ENCODE data around the gene FNIP2. TPM values are rescaled to one million over a fixed set of nuclear protein-coding genes. Genes with fewer than 3 reads are reported as not detected.
"Not testable (repeated sequence)": the region's sequence is repeated elsewhere in the genome, so short reads cannot be mapped to it uniquely, and the experiment has no call there.

FNIP2 gene
- total and polyA plus RNA-seq, 7 donors, result 15.6 to 92.1 (median 33.3) TPM

DNA sequence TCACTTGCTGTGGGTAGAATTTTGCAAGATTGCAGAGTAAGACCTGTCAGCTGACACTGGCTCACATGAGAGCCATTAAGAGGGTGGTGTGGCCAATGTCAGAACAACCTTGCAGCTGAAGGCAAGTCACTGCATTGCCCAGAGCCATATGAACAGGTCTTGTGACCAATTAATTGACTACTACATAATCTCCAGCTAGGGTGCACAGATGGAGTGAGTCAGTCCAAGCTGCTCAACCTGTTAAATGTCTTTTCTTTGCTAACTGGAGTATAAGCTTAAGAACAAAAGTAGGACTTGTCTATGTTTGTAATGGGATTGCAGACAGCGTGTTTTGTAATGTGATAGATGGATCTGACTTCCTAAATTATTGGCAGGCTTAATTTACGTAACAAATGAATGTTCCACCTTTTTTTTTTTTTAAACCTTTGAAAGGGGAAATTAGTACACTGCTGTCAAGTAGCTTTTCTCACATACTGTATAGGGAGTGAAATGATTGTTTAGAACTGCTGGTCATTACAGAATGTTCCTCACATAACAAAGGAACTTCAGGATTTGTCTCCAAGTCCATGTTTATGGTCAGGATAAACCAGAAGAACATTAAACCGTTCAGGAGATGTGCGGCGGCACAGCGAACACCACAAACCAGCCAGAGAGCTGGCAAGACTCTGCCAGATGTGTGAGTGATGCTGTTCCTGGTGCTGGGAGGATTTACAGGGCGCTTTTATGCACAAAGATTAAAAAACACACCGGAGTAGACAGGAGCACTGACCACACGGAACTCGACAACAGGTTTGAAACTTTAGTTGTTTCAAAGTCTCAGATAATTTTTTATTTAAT lies 37.0 kb downstream of the FNIP2 start:
- DNase-seq, result no peak
- TF ChIP-seq, protein P1, sequence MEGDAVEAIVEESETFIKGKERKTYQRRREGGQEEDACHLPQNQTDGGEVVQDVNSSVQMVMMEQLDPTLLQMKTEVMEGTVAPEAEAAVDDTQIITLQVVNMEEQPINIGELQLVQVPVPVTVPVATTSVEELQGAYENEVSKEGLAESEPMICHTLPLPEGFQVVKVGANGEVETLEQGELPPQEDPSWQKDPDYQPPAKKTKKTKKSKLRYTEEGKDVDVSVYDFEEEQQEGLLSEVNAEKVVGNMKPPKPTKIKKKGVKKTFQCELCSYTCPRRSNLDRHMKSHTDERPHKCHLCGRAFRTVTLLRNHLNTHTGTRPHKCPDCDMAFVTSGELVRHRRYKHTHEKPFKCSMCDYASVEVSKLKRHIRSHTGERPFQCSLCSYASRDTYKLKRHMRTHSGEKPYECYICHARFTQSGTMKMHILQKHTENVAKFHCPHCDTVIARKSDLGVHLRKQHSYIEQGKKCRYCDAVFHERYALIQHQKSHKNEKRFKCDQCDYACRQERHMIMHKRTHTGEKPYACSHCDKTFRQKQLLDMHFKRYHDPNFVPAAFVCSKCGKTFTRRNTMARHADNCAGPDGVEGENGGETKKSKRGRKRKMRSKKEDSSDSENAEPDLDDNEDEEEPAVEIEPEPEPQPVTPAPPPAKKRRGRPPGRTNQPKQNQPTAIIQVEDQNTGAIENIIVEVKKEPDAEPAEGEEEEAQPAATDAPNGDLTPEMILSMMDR (IDR thresholded peaks at IDR 0.05), result no peak
- Histone ChIP-seq H3K27me3 (ENCODE audit: insufficient read depth in 3 of 3, low read length in 2 of 3) (no peaks in the 10 kb centered on the region), H3K9me3 (no peaks in the 10 kb centered on the region), H3K4me3 (peak overlapping the region; percentile 5), H3K27ac (peak overlapping the region; percentile 90), H3K4me1 (peaks cover 71% of the 10 kb centered on the region), H3K36me3 (ENCODE audit: insufficient read depth in 1 of 2, low read depth in 1 of 2) (peaks cover 0 to 2% of the 10 kb centered on the region in 2 donors)
- intact Hi-C loops (cut with DNase I), result no loop called here
- ATAC-seq, result peak; percentile 50 to 59 (median 51)
- 64 to 74% (median 67%) methylated on average over 10 of the region's 10 CpGs for WGBS, 3 donors

DNA sequence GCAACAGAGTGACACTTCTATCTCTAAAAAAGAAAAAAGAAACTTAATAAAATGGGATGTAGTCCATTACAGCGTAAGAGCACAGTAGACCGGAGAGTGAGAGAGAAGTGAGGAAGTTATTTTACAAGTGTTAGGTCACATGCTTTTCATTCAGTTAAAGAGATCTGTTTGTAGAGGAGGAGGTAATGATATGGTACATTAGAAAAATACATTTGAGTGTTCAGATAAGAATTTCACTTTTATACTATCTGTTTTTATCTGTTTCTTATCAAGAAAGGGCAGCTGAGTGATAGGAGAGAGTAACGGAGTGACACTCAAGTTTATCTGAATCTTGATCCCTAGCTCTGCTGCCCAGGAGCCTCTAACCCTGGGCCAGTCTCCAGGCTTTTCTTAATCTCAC lies 38.9 kb downstream of the FNIP2 start:
- Histone ChIP-seq H3K27me3 (ENCODE audit: insufficient read depth in 3 of 3, low read length in 2 of 3) (no peaks in the 10 kb centered on the region), H3K9me3 (no peaks in the 10 kb centered on the region), H3K4me3 (peak overlapping the region; percentile 11), H3K36me3 (ENCODE audit: insufficient read depth in 1 of 2, low read depth in 1 of 2) (peaks cover 0 to 2% of the 10 kb centered on the region in 2 donors), H3K27ac (peak overlapping the region; percentile 90), H3K4me1 (peaks cover 79% of the 10 kb centered on the region)
- DNase-seq, result no peak
- TF ChIP-seq, protein P1 (IDR thresholded peaks at IDR 0.05), result no peak
- 34 to 63% (median 37%) methylated on average over 3 of the region's 3 CpGs for WGBS, 3 donors
- ATAC-seq, result no peak
- intact Hi-C loops (cut with DNase I), result no loop called here

DNA sequence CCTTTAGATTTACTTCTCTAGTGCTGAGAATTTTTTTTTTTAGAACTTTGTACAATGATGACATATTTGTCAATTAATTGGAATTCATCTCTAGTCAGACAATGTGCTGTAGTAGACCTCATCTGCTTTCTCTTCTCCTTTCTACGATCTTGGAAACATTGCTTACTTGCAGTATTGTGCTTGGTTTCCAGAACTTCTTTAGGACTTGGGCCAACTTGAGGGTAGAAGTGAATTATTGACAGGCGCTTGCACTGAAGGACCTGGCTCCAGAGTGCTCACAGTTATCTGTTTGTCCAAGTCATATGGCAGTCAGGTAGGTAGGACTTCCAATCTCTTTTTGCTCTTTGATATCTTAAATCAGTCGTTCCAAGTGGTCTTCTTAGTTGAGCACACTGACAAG lies 39.6 kb downstream of the FNIP2 start:
- Histone ChIP-seq H3K4me1 (peaks cover 73% of the 10 kb centered on the region), H3K36me3 (ENCODE audit: insufficient read depth in 1 of 2, low read depth in 1 of 2) (no peaks in the 10 kb centered on the region), H3K27me3 (ENCODE audit: insufficient read depth in 3 of 3, low read length in 2 of 3) (no peaks in the 10 kb centered on the region), H3K27ac (peak overlapping the region; percentile 90), H3K9me3 (no peaks in the 10 kb centered on the region), H3K4me3 (peak overlapping the region; percentile 11)
- TF ChIP-seq, protein P1 (IDR thresholded peaks at IDR 0.05), result no peak
- intact Hi-C loops (cut with DNase I), result no loop called here
- 30 to 61% (median 35%) methylated on average over 3 of the region's 3 CpGs for WGBS, 3 donors
- DNase-seq (no peak), ATAC-seq (no peak)

DNA sequence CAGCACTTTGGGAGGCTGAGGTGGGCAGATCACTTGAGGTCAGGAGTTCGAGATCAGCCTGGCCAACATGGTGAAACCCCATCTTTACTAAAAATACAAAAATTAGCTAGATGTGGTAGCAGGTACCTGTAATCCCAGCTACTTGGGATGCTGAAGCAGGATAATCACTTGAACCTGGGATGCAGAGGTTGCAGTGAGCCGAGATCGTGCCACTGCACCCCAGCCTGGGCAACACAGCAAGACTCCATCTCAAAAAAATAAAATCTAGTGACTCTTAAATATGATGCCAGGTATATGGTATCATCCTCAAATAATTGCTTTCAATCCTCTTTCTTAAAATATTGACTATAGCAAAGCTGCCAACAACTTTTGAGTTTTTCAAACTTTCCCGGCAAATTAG lies 40.4 kb downstream of the FNIP2 start:
- Histone ChIP-seq H3K27ac (peak overlapping the region; percentile 90), H3K4me3 (peak overlapping the region; percentile 17), H3K4me1 (peaks cover 80% of the 10 kb centered on the region)
- DNase-seq; H3K9me3 ChIP-seq; H3K36me3 ChIP-seq (ENCODE audit: insufficient read depth in 1 of 2, low read depth in 1 of 2); H3K27me3 ChIP-seq (ENCODE audit: insufficient read depth in 3 of 3, low read length in 2 of 3); intact Hi-C loops (cut with DNase I); ATAC-seq: not testable (repeated sequence)
- 76 to 88% (median 86%) methylated on average over 4 of the region's 4 CpGs for WGBS, 3 donors

DNA sequence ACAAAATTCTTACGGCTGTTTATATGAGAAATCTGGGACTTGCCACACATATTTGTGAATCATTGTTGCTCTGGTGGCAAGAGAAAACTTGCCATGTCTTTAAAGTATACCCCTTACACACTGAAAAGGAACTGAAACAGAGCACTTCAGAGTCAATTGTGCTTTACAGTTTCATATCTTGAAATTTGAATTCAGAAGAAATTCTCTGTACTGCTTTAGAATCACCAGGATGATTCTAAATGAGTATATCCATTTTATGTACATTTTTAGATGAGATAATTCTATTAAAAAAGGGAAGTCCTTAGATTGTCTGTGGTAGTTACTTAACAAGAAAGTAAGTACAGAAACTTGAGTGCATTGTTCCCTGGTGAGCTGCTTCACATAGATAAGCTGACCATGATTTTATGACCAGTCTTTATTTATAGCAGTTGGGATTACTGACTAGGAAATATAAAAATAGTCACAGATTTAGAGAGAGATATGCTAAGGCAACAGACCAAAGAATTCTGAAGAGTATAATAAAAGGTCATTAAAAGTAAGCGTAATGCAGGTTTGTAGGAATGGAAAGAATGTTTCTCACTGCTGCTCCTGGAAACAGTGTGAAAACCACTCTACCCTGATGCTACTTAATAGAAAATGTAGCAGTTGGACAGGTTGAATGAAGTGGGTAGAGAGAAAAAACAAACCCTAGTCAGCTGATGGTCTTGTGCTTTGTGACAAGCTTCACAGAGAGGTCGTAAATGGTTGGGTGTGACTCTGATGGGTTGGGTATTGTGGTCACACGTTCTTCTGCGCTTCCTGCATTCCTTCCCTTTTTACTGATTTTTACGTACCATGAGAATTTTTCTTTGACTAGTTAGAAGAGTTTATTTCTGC lies 41.0 kb downstream of the FNIP2 start:
- DNase-seq, result no peak
- 12 to 20% (median 18%) methylated on average over 6 of the region's 6 CpGs for WGBS, 3 donors
- TF ChIP-seq, protein P1 (IDR thresholded peaks at IDR 0.05), result no peak
- H3K9me3 ChIP-seq, result no peaks in the 10 kb centered on the region
- H3K27ac ChIP-seq, result peak overlapping the region; percentile 90
- H3K27me3 ChIP-seq (ENCODE audit: insufficient read depth in 3 of 3, low read length in 2 of 3), result no peaks in the 10 kb centered on the region
- intact Hi-C loops (cut with DNase I), result loop anchor here (2.0 to 5.0 kb wide), 2 partner anchors 33 to 37 kb away; no protein-coding TSS in a partner anchor
- no peaks in the 10 kb centered on the region for H3K36me3 ChIP-seq (ENCODE audit: insufficient read depth in 1 of 2, low read depth in 1 of 2)
- peak; percentile 74 to 83 (median 78) for ATAC-seq
- peaks cover 82% of the 10 kb centered on the region for H3K4me1 ChIP-seq
- H3K4me3 ChIP-seq, result peak overlapping the region; percentile 17
